GM19452 (cell line): ENCODE data around the gene MORN4.
"Not testable (repeated sequence)": the region's sequence is repeated elsewhere in the genome, so short reads cannot be mapped to it uniquely, and the experiment has no call there.

Experiments used
- ATAC-seq: cut with Tn5 transposase; IDR thresholded peaks from one replicate; pipeline ENCODE4 v1.9.1; 2021; ENCODE audit not compliant: unreplicated experiment

Gene MORN4

DNA sequence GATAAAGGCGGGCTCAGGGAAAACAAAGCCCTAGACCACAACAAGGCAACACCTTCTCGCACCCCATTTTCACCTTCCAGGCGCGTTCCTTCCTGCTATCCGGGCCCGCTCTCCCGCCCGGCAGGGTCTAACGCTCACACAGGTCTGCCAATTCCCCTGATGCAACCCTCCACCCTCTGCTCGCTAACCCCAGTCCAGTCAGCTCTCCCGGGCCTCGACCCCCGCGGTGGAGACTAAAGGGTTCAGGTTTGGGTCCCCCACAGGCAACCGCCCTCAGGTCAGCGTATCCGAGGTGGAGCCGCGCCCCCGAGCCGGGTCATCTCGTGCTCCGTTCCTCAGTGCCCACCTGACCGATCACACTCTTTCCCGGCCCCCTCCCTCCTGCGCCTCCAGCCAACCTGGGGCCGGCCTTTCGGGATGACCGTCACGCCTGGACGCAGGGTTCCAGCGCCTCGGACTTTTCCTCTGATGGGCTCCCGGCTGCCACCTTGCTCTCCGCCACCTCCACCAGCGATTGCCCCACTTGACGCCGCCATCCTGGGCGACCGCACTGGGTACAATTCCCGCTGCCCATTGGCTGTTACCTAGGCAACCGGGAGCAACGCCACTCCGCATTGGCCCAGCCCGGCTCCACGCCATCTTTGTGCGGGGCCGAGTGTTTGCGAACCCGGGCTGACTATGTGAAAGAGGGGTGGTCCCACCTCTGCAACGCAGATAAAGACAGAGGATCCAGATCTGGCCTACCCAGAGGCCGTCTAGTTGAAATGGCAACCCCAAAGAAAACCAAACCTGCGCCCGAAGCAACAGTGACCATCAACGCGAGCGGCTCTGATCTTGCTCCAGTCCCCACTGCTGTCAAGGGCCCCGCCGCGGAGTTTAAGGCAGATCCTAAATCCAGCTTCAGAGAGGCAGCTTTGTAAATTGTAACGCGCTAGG is at the start of gene MORN4:
TSS of gene MORN4 (minus strand) at position 552 of the 936 bp plus-strand sequence. CDS start 13,847 bp downstream, outside the sequence.
- ATAC-seq, result peak; percentile 98

DNA sequence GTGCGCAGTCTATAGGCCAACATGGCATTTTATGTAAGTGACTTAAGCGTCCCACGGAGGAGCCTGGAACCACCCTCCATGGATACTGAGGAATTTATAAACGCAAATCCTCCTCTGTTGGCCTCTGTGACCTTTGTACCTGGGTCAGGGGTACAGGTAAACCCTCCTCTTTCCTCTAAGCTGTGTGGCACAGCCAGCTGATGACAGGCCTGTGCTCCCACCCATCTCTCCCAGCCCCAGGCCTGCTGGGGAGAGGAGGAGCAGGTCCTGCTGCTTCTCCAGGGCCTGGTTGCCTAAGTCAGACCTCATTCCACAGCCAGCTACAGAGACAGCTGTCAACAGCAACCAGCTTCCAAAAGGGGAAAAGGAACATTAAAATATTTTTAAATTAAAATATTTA is 48.7 kb upstream of the MORN4 start:
- no peak for ATAC-seq

DNA sequence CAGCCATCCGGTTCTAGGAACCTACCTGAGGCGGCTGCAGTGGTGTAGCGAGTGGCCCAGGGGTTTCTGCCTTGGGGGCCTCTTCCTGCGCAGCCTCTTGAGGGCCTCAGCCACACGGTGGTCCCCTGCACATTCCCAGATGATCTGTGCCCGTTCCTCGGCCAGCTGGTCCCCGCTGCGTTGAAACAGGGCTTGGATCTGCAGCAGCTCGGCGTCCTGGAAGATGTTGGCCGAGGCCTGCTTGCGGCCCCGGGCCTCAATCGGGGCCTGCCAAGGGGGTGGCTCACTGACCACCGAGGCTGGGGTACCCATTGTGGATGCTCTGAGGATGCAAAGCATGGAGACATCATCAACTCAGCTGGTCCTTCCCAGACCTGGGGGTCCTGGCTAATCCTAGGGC is 46.3 kb upstream of the MORN4 start:
- ATAC-seq, result no peak

DNA sequence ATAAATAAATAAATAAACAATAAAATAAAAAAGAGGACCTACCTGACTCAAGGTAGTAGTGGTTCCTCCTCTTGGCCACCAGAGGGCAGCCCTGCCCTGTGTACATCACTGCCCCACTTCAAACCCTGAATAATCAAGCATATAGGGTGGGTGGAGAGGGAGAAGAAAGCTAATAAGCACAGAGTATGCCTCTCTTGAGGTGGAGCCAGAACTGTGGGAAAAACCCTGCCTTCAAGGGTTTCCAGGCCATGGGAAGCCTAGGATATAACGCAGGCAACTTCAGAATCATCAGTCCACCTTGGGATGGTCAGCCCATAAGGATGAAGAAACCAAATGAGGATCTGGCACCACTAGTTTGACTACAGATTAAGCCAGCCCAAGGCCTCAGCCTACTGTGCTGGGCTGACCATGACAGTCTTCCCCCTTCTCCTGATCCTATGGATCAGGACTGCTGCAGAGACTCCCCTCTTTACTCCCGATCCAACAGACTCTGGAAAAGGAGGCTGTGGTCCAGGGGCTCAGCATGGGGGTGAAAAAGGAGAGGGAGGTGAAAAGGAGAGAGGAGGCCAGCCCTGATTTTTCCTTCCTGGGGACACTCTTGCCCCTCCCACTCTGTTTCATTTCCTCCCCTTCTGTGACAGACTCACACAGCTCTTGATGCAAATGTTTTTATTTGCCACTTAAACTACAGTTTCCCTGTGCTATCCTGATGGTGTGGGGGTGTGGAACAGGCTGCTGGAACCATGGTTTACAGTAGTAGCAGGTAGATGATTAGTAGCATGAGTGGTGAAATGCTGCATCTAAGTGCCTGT is 43.7 kb upstream of the MORN4 start:
- ATAC-seq, result no peak

DNA sequence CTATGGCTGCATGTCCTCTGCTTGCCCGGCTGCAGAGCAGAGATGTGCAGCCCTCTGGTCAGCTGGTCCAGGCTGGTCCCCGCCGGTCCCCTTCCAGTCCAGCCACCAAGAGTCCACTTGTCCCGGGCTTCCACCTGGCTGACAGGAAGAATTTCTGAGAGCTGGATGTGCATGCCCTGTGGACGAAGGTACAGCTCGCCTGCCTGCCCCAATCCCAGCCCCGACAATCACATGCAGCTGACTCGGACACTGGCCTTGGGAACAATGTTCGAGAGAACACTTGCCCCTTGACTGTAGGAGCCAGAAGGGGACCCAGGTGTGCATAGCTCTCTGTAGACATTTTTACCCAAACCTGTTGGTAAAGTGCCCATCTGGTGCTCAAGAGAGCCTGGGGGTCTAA is 41.9 kb upstream of the MORN4 start:
- no peak for ATAC-seq

DNA sequence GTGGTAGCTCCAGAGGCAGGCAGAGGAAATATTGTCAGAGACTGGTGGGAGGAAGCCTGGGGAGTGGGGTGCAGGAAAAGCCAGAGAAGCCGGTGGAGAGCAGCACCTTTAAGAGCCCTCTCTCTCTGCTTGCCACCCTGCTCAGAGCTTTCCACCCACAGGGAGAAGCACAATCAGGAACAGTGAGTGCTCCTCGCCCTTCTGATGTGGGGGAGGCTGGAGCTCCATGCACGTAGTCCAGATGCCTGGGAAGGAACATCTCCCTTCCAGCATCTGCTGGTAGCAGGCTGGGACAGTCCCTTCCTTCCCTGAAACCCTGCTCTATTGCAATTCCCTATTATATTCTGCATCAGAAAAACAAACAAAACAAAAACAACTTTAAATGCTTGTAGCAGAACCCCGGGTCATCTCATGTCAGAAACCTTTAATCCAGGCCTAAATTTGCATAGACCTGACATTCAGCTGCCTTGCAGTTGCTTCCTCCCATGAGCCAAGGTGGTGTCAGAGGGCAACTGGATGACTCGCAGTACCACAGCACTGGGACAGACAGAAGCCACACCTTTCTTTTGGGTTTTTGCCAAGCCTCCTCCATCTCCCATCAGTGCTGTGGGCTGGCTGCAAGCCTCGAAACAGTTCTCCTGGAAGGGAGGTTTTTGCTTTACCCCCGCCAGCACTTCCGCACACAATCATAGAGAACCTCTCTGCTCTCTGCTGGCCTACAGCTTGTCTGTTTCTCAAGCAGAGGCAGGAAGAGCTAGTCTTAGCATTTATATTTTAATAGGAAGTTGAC is 40.6 kb upstream of the MORN4 start:
- no peak for ATAC-seq

DNA sequence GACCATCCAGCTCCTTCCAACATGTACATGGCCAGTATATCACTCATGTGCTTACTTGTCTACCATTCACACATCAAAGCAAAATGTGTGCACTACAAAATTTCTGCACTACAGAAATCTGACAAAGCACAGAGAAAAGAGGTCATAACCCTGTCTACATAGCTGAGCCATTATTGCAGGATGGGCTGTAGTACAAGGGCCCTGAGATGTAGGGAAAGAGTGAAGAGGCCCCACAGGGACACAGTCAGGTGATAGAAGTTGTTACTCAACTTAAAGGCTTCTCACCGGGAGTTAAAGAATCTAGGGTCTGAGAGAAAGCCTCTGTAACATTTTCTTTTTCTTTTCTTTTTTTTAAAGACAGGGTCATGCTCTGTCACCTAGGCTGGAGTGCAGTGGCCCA is 36.3 kb upstream of the MORN4 start:
- ATAC-seq, result no peak

DNA sequence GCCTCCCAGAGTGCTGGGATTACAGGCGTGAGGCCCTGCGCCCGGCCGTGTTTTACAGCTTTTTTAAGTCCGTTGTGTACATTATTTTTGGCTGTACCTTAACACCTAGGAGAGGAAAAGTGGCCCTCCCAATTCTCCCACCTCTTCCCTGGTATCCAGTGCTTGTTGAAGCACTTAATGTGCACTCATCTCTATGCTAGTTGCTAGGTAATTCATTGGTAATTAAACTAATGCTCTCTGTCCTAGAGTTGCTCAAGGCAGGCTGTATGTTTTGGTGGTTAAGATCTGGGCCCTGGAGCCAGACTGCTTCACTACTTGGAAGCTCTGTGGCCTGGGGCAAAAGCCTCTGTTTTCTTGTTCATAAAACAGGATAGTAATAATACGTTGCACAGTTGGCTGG is 34.2 kb upstream of the MORN4 start:
- ATAC-seq, result no peak

DNA sequence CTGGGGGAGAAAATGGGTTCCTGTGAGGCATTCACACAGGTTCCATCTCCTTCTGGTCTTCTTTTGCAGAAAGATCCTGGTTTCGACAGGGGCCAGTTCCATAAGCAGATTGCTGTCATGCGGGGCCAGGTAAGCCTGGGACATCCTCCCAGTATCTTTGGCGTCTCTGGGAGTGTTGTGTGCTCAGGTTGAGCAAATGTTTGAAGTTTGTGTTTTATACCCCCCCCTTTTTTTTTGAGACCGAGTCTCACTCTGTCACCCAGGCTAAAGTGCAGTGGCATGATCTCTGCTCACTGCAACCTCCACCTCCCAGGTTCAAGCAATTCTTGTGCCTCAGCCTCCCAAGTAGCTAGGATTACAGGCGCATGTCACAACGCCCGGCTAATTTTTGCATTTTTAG is 33.7 kb upstream of the MORN4 start:
- ATAC-seq, result no peak

DNA sequence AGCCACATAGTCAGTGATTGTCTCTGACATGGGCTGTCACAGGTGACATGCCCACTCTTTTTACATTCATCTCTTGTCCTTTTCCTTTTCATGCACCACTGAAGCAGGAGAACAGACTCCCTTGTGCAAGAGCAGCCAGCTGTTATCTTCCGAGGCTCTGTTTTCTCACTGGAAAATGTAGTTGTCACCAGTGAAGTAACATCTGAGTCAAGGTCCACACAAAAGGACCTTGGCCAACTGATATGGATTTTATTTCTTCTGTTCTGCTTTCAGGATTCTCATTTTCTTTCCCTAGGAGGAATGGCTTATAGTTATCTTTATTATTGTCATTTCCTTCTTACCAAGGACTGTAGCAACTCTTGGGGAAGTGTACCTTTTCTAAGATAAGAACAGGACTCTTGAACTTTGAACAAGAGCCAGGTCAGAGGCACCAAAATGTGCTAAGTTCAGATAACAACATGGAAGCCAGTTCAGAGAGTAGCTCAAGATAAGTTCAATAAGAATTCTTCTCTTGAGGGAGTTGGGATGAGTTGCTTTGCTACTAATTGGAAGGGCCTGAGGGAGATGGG is 31.1 kb upstream of the MORN4 start:
- ATAC-seq, result no peak

DNA sequence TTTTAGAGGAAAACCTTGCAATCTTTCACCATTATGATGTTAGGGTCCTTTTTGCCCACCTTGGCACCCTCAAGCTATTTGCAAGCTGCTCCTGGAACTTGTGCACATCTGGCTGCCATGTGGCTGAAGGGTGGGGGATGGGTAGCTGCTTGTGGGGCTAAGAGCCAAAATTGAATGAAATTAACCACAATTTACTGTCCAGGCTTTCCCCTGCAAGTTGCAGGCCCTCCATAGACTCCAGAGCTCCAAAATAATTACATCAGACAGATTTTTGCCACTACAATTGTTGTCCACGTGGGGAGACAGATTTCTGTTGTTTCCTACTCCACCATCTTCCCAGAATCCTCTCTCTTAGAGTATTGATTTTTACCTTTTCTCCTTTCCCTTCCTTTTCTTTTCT is 26.3 kb upstream of the MORN4 start:
- no peak for ATAC-seq

DNA sequence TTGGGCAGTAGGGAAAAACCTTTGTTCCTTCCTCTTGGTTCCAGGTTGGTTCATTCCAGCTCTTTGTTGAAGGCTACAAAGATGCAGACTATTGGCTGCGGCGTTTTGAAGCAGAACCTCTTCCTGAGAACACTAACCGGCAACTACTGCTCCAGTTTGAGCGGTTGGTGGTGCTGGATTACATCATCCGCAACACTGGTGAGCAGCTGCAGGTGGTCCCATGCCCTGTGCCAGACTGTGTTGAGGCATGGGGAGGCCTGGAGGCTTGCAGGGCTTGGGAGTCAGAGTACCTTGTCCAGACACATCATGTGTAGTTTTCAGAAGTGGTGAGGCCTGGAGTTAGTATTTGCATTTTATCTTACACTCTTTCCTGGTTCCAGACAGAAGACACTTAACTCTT is 23.5 kb upstream of the MORN4 start:
- ATAC-seq, result no peak

DNA sequence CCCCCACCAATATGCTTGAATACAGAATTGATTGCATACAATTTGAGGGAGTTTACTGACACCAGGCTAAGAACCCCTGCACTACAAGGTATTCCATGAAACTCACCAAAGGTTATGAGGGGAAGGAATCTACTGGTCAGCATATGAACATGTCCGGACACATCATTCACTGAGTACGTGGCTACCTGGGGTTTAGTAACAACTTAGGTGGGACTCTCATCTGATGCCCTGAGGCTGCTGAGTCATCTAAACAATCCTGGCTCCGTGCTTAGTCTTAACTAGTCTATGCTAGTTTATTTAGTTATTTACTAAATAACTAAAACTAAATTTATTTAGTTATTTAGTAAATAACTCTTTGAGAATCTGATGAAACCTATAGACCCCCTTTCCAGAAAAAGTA is 18.5 kb upstream of the MORN4 start:
- no peak for ATAC-seq

DNA sequence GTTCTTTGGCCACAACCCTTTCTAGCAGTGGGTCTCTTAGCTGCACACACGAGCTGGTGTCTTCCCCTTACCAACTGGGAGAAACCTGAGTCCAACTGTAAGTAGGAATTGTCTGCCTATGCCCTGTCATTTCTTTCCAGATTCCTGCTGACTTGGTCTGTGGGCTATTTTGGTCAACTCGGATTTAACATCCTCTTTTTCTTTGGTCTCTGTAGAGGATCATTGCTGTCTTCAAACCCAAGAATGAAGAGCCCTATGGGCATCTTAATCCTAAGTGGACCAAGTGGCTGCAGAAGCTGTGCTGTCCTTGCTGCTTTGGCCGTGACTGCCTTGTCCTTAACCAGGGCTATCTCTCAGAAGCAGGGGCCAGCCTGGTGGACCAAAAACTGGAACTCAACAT is 17.4 kb upstream of the MORN4 start:
- ATAC-seq, result no peak

DNA sequence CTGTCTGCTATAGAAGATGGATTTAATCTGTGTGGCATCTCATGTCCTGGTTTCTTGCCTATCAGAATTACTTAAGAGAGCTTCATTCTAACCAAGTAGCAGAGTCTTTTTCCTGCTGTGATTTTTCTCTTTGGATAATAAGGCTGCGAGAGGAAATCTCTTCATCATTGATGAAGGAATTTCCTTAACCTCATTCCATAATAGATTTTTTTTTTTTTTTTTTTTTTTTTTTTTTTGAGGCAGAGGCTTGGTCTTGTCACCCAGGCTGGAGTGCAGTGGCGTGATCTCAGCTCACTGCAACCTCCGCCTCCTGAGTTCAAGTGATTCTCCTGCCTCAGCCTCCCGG is 16.1 kb upstream of the MORN4 start:
- not testable (repeated sequence) for ATAC-seq

DNA sequence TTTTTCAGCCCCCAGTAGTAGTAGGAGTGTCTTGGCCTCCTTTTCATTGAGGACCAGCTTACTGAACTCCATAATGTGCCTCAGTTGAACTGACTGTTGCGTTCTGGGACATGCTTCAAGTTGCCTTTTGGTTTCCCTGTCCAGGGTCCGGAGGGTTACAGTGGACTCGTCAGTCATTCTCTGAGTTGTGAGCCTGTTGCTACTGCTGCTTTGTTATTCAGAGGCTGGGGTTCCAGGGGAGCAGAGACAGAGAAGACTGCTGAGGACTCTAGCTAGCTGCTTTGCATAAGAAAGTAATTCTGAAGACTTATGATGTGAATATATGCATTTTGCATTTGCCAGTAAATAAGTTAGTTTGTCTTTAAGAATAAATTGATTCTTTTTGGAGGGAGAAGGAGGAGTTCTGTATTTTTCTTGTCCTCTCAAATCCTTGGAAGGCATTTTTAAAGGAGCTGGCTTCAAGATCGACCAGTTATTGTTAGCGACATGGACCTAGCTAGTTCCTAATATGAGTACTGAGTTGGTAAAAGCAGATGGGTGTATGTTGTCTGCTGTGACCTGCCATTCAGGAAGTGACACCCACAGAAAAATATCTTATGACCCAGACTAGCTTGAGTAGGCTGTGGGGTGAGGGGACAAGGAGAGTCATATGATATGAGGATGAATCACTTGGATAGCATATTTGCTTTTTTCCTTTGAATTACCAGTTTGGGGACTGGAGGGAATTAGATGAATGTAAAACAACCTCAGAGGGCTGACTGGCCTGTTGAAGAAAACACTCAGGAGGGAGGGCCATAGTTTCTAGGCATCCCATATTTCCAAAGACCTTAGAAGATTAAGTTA is 15.5 kb upstream of the MORN4 start:
- peak; percentile 93 for ATAC-seq

DNA sequence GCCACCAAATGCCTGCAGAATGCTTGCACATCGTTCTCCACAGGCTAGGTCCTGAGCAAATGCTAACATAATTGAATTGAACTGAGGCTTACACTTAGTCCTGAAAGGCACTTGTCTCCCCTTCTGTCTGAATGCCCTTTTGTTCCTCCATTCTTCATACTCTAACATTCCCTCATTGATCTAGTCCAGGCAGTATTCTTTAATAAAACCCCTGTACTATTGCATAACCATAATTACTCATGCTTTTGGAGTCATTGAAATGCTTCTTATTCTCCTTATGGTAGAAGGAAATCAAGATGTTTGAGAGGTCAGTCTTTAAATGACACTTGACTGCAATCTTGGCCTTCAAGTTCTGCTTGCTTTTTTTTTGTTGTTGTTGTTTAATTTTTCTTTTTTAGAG is 14.3 kb upstream of the MORN4 start:
- no peak for ATAC-seq

DNA sequence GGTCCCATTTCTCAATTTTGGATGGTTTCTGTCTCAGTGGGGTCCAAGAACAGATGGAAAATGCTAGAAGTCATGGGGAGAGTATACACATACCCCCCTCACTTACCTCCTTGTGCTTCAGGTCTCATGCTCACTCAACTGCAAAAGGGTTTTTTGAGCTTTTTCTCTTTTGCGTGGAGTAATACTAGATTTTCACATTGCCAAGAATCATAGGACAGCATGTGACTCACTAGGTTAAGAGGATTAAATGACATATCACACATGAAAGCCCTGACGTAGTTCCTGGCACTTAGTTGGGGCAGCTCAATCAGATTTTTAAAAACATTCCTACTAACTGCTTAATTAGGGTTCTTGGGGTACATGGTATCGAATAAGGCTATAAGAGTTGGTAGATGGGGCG is 11.6 kb upstream of the MORN4 start:
- no peak for ATAC-seq

DNA sequence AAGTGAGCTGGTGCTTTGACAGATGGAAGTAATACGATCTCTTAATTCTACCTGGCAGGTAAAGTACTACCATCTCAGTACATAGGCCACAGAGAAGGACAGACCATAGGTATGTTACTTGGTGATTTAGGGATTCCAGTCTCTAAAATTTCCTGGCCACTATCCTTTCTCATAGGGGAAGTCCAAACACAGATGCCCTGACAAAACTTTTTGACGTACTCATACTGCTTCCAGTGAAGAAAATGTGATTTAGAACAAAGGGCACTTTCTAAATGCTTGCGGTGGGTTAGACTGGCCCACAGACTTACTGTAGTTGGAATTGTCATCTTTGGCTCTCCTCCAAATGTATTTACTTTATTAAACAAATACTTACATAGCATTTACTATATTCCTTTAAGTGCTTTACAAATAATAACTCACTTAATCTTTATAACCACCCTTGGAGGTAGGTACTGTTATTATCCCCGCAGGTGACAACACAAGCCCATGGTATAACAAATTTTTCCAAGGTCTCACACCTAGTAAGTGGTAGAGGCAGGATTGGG is 10.2 kb upstream of the MORN4 start:
- ATAC-seq, result no peak
